B cell (primary cell): ENCODE results near the gene AHRR.

Experiments
- CTCF ChIP-seq: fragments of 200-600 bp; IDR thresholded peaks from one replicate; pipeline ENCODE4 v1.8.0; 2022; ENCODE audit warnings: antibody characterized with exemption, mild to moderate bottlenecking
- EZH2 ChIP-seq: IDR thresholded peaks from 2 replicates; pipeline ENCODE4 v1.6.1; 2012; ENCODE audit warnings: borderline replicate concordance, low read depth, mild to moderate bottlenecking, moderate library complexity, low read length; ENCODE audit not compliant: insufficient read depth, poor library complexity, severe bottlenecking

GRCh38 chr5:473551-474192 is 152.2 kb downstream of the AHRR start:
- TF ChIP-seq CTCF, result no peak
- TF ChIP-seq EZH2, result no peak
